ENCODE measurements around the gene ZYX.
A peak's percentile ranks its signal among the peaks of the same experiment; 100 is the strongest.
"Not testable (repeated sequence)": the region's sequence is repeated elsewhere in the genome, so short reads cannot be mapped to it uniquely, and the experiment has no call there.

The ZYX gene

GRCh38 chr7:143385891-143386781 lies 5.0 kb downstream of the ZYX start:
- Histone ChIP-seq H3K36me3 (ENCODE audit: insufficient read depth, low read length) (peaks cover 82% of the 10 kb centered on the region), H3K27ac (ENCODE audit: low read depth, low read length) (no peak overlapping the region), H3K9ac (ENCODE audit: low read depth, low read length) (no peak overlapping the region), H3K4me1 (ENCODE audit: insufficient read depth, low read length) (peaks cover 7% of the 10 kb centered on the region; the same call in 1 of the 2 replicates), H3K9me3 (ENCODE audit: insufficient read depth, low read depth, low read length) (no peaks in the 10 kb centered on the region), H3K27me3 (ENCODE audit: insufficient read depth, low read length) (no peaks in the 10 kb centered on the region), H3K4me3 (ENCODE audit: low read length) (no peak overlapping the region)
- WGBS = 91% methylated on average over 19 of the region's 19 CpGs

DNA sequence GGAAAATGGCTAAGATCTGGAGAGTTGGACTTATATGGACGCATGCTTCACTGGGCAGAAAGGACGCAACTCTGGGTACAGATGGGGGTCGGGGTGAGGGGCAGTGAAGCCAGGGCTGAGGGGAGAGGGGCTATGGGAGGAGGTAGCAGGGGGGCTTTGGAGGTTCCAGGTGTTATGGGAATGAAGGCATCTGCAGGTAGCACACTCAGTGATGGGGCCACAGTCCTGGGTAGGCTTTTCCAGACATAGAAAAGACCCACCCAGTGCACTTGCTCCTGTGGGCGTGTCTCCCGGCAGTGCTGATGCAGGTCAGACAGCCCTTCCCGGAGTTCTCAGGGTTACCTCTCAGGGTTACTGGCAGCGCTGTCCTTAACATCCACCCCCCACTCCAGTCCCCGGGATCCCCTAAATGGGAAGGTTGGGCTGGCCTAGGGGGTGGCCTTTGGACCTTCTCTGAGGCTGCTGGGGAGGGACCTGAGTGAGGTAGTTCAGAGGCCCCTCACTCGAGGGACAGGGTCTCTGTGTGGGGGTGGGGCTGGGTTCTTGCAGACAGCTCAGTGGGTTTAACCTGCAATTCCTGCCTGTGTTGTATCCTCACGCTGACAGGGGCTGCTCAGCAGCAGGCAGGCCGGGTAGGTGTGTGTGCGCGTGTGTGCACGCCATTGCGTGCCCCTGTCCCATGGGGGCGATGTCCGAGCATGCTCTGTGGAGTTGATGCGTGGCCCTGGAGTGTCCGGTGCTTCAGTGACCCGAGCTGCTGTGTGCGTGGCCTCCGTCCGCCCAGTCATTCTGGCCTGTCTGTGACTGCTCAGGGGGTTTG lies 6.2 kb downstream of the ZYX start:
- 93% methylated on average over 22 of the region's 23 CpGs for WGBS
- no peak overlapping the region for H3K9ac ChIP-seq (ENCODE audit: low read depth, low read length)
- H3K27me3 ChIP-seq (ENCODE audit: insufficient read depth, low read length) = no peaks in the 10 kb centered on the region
- H3K36me3 ChIP-seq (ENCODE audit: insufficient read depth, low read length) = peaks cover 94% of the 10 kb centered on the region
- no peak overlapping the region for H3K27ac ChIP-seq (ENCODE audit: low read depth, low read length)
- H3K4me3 ChIP-seq (ENCODE audit: low read length) = no peak overlapping the region
- H3K4me1 ChIP-seq (ENCODE audit: insufficient read depth, low read length) = peaks cover 6% of the 10 kb centered on the region; the same call in 1 of the 2 replicates
- no peaks in the 10 kb centered on the region for H3K9me3 ChIP-seq (ENCODE audit: insufficient read depth, low read depth, low read length)

- no peak overlapping the region for H3K9ac ChIP-seq (ENCODE audit: low read depth, low read length)
- no peaks in the 10 kb centered on the region for H3K27me3 ChIP-seq (ENCODE audit: insufficient read depth, low read length)
- no peaks in the 10 kb centered on the region for H3K9me3 ChIP-seq (ENCODE audit: insufficient read depth, low read depth, low read length)
- no peaks in the 10 kb centered on the region; the same call in 1 of the 2 replicates for H3K4me1 ChIP-seq (ENCODE audit: insufficient read depth, low read length)
- WGBS = 94% methylated on average over 10 of the region's 10 CpGs
- no peak overlapping the region for H3K27ac ChIP-seq (ENCODE audit: low read depth, low read length)
- H3K36me3 ChIP-seq (ENCODE audit: insufficient read depth, low read length) = peaks cover 92% of the 10 kb centered on the region
- H3K4me3 ChIP-seq (ENCODE audit: low read length) = no peak overlapping the region
Measured at GRCh38 chr7:143388051-143388450, 6.9 kb downstream of the ZYX start.

- Histone ChIP-seq H3K9me3 (ENCODE audit: insufficient read depth, low read depth, low read length) (no peaks in the 10 kb centered on the region), H3K27me3 (ENCODE audit: insufficient read depth, low read length) (no peaks in the 10 kb centered on the region), H3K4me1 (ENCODE audit: insufficient read depth, low read length) (no peaks in the 10 kb centered on the region; the same call in 1 of the 2 replicates), H3K4me3 (ENCODE audit: low read length) (no peak overlapping the region), H3K27ac (ENCODE audit: low read depth, low read length) (peak overlapping the region; percentile 33; the same call in 1 of the 2 replicates), H3K9ac (ENCODE audit: low read depth, low read length) (no peak overlapping the region), H3K36me3 (ENCODE audit: insufficient read depth, low read length) (peaks cover 92% of the 10 kb centered on the region)
- 94% methylated on average over 28 of the region's 28 CpGs for WGBS
Measured at GRCh38 chr7:143388491-143389101, 7.5 kb downstream of the ZYX start.

DNA sequence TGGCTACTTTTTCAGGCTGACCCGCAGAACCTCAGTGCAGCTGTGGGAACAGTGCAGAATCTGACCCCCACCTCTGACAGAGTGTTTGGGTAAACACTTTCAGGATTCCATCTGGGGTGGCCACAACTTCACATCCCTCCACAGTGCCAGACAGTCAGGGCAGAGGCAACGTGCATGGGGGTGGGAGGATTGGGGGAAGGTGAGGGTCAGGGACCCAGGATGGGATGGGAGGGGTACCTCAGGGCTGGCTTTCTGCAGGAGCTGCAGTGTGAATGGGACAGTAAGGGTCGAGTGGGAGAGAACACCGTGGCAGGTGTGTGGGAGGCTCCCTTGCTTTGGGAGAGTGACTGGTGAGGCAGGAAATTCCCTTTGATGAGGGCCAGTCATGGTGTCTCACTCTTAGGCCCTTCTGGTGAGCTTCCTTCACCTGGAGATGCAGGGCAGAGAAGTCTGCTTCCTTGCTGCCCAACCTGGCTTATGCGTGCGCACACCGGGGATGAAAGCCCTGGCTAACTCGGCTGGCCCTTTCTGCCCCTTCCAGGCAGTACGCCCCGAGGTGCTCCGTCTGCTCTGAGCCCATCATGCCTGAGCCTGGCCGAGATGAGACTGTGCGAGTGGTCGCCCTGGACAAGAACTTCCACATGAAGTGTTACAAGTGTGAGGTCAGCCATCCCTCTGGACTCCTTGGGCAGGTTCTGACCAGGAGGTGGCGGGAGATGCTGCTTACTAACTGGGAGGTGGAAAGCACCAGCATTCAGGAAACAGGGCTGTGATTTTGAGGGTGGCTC lies 8.4 kb downstream of the ZYX start:
- Histone ChIP-seq H3K4me3 (ENCODE audit: low read length) (no peak overlapping the region), H3K9ac (ENCODE audit: low read depth, low read length) (no peak overlapping the region), H3K27ac (ENCODE audit: low read depth, low read length) (peak overlapping the region; percentile 33; the same call in 1 of the 2 replicates), H3K4me1 (ENCODE audit: insufficient read depth, low read length) (no peaks in the 10 kb centered on the region), H3K27me3 (ENCODE audit: insufficient read depth, low read length) (no peaks in the 10 kb centered on the region), H3K9me3 (ENCODE audit: insufficient read depth, low read depth, low read length) (no peaks in the 10 kb centered on the region), H3K36me3 (ENCODE audit: insufficient read depth, low read length) (peaks cover 91% of the 10 kb centered on the region)
- whole genome bisulfite sequencing = 93% methylated on average over 15 of the region's 15 CpGs

DNA sequence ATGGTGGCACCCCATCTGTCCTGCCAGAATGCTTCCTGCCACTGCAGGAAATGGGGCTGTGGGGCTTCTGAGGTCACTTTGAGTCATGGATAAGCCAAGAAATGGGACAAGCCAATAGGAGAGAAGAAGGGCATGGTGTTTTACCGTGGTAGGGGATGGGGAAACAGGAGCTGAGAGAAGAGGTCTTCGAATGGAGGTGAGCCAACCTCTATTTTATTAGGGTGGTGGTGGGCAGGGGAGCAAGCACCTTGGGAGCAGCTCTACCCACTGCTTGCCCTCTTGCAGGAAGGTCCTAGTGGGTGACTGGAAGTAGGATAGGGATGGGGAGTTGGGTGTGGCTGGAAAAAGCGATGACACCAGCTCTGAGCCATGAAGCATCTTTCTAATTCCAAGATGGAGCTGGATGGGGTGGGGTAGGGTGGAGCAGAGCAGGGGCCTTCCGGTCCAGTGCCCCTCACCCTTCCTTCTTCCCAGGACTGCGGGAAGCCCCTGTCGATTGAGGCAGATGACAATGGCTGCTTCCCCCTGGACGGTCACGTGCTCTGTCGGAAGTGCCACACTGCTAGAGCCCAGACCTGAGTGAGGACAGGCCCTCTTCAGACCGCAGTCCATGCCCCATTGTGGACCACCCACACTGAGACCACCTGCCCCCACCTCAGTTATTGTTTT lies 9.1 kb downstream of the ZYX start:
- no peaks in the 10 kb centered on the region for H3K4me1 ChIP-seq (ENCODE audit: insufficient read depth, low read length)

GRCh38 chr7:143390773-143391317 lies 9.7 kb downstream of the ZYX start:
- Histone ChIP-seq H3K4me1 (ENCODE audit: insufficient read depth, low read length) (no peaks in the 10 kb centered on the region), H3K4me3 (ENCODE audit: low read length) (no peak overlapping the region), H3K36me3 (ENCODE audit: insufficient read depth, low read length) (peaks cover 92% of the 10 kb centered on the region), H3K27ac (ENCODE audit: low read depth, low read length) (no peak overlapping the region; the same call in 1 of the 2 replicates), H3K27me3 (ENCODE audit: insufficient read depth, low read length) (no peaks in the 10 kb centered on the region), H3K9me3 (ENCODE audit: insufficient read depth, low read depth, low read length) (no peaks in the 10 kb centered on the region), H3K9ac (ENCODE audit: low read depth, low read length) (no peak overlapping the region)
- 94% methylated on average over 9 of the region's 9 CpGs for WGBS

More for the DNA sequence above, 9.1 kb downstream of the ZYX start:
- Histone ChIP-seq H3K4me3 (ENCODE audit: low read length) (no peak overlapping the region), H3K36me3 (ENCODE audit: insufficient read depth, low read length) (peaks cover 91% of the 10 kb centered on the region), H3K27ac (ENCODE audit: low read depth, low read length) (no peak overlapping the region), H3K9ac (ENCODE audit: low read depth, low read length) (no peak overlapping the region), H3K27me3 (ENCODE audit: insufficient read depth, low read length) (no peaks in the 10 kb centered on the region), H3K9me3 (ENCODE audit: insufficient read depth, low read depth, low read length) (no peaks in the 10 kb centered on the region)
- 90% methylated on average over 10 of the region's 10 CpGs for WGBS

- Histone ChIP-seq H3K9me3 (ENCODE audit: insufficient read depth, low read depth, low read length) (no peaks in the 10 kb centered on the region), H3K36me3 (ENCODE audit: insufficient read depth, low read length) (peaks cover 93% of the 10 kb centered on the region), H3K4me1 (ENCODE audit: insufficient read depth, low read length) (no peaks in the 10 kb centered on the region), H3K27ac (ENCODE audit: low read depth, low read length) (no peak overlapping the region; the same call in 1 of the 2 replicates), H3K27me3 (ENCODE audit: insufficient read depth, low read length) (no peaks in the 10 kb centered on the region), H3K4me3 (ENCODE audit: low read length) (no peak overlapping the region), H3K9ac (ENCODE audit: low read depth, low read length) (no peak overlapping the region)
- 92% methylated on average over 24 of the region's 24 CpGs for WGBS
Measured at GRCh38 chr7:143391462-143392404, 10.6 kb downstream of the ZYX start.

DNA sequence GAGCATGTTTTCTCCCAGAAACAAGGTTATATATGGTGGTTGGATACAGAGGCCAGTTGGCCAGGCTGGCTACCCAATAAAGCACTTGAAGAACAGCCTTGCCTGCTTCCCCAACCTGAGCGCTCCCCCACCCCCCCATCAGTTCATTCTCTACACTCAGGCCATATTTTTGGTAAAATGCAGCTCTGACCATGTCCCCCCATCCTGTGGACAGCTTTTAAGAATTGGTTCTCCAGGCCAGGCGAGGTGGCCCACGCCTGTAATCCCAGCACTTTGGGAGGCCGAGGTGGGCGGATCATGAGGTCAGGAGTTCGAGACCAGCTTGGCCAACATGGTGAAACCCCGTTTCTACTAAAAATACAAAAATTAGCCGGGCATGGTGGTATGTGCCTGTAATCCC lies 11.3 kb downstream of the ZYX start:
- peaks cover 94% of the 10 kb centered on the region for H3K36me3 ChIP-seq (ENCODE audit: insufficient read depth, low read length)
- not testable (repeated sequence) for H3K4me3 ChIP-seq (ENCODE audit: low read length); H3K4me1 ChIP-seq (ENCODE audit: insufficient read depth, low read length); H3K27ac ChIP-seq (ENCODE audit: low read depth, low read length); H3K9ac ChIP-seq (ENCODE audit: low read depth, low read length); H3K9me3 ChIP-seq (ENCODE audit: insufficient read depth, low read depth, low read length); H3K27me3 ChIP-seq (ENCODE audit: insufficient read depth, low read length)
- 95% methylated on average over 8 of the region's 8 CpGs for WGBS
